NCI-H510A (cell line): Measurements from ENCODE around the gene ZNF148.
A peak's percentile ranks its signal among the peaks of the same experiment; 100 is the strongest.
"Not testable (repeated sequence)": the region's sequence is repeated elsewhere in the genome, so short reads cannot be mapped to it uniquely, and the experiment has no call there.

Experiments used
- DNase-seq: peaks from one replicate; lab custom pipeline; 2025; lab: John Stamatoyannopoulos, UW

ZNF148 gene, protein sequence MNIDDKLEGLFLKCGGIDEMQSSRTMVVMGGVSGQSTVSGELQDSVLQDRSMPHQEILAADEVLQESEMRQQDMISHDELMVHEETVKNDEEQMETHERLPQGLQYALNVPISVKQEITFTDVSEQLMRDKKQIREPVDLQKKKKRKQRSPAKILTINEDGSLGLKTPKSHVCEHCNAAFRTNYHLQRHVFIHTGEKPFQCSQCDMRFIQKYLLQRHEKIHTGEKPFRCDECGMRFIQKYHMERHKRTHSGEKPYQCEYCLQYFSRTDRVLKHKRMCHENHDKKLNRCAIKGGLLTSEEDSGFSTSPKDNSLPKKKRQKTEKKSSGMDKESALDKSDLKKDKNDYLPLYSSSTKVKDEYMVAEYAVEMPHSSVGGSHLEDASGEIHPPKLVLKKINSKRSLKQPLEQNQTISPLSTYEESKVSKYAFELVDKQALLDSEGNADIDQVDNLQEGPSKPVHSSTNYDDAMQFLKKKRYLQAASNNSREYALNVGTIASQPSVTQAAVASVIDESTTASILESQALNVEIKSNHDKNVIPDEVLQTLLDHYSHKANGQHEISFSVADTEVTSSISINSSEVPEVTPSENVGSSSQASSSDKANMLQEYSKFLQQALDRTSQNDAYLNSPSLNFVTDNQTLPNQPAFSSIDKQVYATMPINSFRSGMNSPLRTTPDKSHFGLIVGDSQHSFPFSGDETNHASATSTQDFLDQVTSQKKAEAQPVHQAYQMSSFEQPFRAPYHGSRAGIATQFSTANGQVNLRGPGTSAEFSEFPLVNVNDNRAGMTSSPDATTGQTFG

DNA sequence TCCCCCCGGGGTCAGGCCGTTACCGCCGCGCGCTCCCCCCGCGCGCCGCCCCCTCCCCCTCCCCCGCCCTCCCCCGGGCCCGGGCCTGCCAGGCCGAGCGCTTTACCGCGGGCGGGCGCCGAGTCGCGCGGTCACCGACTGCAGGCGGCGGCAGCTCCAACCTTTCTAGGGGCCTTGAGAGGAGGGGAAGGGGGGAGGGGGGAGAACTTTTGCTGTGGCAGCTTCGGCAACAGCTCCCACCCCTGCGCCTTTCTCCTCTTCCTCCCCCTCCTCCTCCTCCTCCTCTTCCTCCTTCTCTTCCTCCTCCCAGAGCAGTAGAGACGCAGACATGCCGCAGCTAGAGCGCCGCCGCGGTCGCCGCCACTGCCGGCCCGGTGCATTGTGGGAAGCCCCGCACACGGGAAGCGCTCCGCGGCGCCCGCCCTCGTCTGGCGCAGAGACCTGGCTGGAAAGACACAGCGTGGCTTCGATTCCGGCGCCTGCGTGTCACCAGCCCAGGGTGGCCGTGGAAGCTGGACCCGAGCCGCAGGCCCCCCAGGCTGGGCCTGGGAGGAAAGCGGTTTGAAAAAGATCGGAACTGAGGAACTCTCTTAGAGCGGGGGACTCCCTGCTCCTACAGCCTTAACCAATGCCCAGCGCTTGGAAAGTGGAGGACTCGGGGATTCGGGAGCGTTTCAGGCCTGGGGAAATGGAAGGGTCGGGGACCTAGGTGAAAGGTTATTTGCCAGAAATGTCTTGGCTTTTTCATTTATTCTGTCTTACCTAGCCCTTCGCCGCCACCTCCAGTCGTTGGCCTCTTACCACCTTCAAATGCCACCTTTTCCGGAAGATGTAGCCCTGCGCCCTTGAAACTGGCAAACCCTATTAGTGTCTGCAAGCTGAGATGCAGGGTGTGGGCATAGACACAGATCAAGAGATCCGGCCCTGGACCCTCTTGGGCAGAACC, at the start of gene ZNF148:
ZNF148 (minus strand) TSS at position 330 of the 946 bp plus-strand sequence. CDS start 61,685 bp downstream, outside the sequence.
- peak; percentile 71 for DNase-seq

DNA sequence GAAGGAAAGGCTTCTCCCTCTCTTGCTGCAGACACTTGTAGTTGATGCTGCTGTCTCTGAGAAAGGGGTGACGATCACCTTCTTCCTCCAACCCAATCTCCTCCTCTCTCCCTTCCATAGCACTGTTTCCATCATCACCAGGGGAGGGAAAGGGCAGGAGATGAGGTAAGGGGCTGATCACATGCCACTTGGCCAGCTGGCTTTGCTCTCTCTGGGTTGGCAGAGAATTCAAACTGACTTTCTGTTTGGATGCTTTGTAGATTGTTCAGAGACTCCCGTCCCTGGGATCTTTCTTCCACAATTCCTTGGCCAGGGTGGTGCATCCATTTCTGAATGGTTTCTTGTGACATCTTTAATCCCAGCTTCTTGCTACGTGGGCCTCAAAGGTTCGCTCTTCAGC, 43.2 kb upstream of the ZNF148 start:
- no peak for DNase-seq

DNA sequence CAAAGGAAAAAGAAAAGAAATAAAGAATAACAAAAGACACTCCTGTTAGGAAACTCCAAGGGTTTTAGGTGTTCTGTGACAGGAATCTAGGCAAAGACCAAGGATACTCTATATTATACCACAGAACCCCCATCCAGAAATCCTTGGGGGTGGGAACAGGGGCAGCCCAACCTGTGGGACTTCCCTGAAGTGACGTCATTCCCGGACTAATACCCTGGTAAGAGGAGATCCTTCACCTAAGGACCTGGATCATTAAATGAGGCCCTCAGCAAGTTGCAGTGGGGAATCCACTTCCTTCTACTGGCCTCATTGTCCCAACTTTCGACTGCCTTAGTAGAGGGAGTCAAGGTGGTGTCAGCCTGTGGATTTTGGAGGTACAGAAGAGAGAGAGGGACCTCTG, 41.1 kb upstream of the ZNF148 start:
- no peak for DNase-seq

DNA sequence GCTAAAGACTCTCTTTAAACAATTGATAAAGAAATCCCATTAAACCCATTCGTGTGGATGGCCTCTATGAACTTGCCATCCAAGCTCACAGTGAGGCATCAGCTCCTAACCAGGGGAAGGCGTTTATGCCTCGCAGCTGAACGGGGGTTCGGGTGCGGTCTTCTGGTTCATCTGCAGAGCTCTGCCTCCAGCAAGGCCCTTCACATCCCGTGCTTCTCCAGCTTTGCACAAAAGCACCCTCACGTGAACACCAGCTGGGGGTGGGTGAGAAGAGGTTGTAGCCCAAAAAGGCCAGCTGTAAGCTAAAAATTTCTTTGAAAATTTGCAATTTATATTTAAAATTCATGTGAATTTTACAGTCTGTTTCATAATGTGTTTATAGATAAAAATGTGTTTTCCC, 39.5 kb upstream of the ZNF148 start:
- DNase-seq: no peak

DNA sequence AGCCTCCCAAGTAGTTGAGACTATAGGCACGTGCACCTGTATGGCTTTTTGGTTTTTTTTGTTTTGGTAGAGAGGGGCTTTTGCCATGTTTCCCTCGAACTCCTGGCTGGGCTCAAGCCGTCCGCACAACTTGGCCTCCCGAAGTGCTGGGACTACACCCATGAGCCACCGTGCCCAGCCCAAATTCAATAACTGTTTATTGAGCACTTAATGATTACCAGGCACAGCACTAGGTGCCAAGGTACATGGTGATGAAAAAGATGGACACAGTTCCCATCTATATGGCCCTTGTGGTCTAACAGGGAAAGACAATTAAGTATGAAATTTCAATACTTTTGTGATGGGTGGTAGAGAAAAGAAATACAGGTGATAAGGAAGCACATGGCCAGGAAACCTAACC, 35.8 kb upstream of the ZNF148 start:
- no peak for DNase-seq

DNA sequence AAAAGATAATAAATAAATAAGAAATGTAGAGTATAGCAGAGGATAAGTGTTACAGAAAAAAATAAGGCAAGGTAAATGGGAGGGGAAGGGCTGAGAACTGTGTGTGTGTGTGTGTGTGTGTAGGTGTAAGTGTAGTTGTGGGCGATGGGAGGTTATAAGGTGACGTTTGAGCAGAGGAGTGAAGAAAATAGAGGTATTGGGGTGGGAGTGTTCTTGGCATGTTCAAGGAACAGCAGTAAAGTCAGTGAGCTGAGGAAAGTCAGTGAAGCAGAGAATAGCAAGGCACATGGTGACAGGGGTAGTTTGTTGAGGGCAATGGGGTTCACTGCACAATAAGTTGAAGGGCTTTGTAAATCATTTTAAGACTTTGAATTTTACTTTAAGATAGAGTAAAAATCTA, 30.9 kb upstream of the ZNF148 start:
- DNase-seq: no peak

DNA sequence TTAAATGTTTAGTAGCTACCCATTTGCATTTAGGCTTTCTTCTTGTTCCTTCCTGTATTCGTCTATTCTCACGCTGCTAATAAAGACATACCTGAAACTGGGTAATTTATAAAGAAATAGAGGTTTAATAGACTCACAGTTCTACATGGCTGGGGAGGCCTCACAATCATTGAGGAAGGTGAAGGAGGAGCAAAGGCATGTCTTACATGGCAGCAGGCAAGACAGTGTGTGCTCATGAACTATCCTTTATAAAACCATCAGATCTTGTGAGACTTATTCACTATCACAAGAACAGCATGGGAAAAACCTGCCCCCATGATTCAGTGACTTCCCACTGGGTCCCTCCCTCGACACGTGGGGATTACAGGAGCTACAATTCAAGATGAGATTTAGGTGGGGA, 30.4 kb upstream of the ZNF148 start:
- not testable (repeated sequence) for DNase-seq

DNA sequence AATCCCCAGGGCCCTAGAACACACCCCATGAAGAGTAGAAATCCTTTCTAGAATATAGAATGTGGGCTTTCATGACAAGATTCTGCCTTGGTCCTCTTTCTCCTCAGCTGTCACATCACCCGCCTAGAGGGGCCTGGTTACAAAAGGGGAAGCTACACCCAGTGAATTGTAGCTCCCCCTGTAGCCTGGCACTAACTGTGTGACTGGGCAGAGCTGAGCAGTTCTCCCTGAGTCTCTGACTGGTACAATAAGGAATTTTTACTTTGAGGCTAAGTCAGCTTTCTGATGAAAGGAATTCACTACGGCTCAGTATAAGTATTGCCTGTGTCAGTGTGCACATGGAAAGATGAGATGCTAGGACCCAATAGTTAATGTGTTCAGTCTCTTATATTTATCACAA, 28.7 kb upstream of the ZNF148 start:
- no peak for DNase-seq

DNA sequence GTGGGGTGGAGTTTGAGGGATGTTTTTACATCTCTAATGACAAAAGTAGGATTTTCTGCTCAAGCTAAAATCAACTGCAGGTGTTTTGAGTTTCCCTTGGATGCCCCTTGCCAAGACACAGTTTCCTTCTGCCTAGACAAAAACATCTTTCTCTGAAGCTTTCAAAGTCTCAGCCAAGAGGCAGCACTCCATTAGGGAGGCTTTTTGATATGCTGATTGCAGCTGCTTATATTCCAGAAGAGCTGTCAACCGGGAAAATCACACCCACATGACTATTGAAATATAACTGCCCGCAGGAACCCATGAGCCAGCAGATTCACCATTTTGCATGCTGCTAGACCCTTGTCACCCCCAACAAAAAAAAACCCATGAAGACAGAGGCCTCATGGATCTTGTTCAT, 27.5 kb upstream of the ZNF148 start:
- DNase-seq: no peak

DNA sequence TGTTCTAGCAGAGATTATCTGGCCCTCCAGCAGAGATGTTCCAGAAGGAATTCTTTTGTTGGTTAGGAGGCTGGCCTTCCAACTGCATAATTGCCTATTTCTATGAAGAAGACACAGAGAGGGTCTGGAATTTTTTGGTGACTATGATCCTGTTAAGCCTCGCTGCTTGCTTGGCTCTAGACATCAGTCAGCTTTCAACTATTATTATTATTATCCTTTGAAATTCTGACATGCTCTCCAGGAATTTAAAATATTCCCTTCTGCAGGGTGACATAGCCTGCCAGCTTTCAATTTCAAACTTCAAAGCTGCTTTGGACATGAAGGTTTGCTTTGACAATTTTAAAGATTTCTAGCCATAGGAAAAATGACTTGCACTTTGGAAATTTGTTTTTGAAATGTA, 26.3 kb upstream of the ZNF148 start:
- DNase-seq: no peak

DNA sequence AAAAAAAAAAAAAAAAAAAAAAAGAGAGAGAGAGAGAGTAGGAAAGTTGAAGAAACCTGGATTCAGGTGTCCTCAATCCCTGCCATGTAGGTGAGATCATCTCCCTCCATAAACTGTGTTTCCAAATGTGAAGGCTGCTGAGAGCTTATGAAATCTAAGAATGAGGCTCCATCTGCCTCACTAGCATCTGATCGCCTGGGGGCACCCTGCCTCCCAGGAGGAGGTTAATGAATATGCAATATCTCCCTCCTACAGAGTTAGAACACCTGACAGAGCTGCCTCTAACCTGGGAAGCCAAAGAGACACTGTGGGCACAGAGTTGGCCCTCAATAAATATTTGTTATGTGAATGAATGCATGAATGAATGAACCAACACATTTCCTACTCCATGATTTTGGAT, 23.8 kb upstream of the ZNF148 start:
- DNase-seq: no peak

DNA sequence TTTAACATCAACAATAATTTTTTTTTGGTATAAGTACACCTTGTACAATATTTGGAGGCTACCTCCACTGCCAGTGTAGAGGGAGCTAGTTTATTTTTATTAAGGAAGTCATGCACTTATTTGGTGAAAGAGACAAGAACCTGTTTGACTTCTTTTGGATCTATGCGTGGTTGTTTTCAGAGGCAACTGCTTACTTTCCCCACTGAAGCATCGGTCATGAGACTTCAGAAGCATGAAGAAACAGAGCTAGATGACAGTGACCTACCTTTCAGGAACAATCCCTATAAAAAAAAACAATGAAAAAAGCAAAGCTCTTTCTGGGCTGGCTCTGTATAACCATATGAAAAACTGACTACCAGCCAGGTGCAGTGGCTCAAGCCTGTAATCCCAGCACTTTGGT, 20.0 kb upstream of the ZNF148 start:
- DNase-seq: no peak

DNA sequence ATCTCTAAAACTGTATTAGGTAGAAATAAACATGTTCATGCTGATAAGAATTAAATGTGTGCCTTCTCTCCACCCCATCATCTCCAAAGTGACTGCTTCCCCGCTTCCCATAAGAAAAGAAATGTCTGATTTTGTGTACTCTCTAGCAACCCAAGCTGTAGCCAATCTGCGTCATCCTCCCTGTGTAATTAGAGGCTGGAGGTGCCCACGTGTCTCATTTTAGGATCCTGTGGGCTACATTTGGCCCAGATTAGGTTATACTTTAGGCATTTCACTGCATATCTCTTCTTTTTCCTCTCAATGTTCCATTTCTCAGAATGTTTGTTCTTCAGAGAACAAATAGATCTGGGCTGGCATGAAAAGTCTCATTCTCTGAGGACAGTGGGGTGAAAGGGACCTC, 19.3 kb upstream of the ZNF148 start:
- DNase-seq: no peak

DNA sequence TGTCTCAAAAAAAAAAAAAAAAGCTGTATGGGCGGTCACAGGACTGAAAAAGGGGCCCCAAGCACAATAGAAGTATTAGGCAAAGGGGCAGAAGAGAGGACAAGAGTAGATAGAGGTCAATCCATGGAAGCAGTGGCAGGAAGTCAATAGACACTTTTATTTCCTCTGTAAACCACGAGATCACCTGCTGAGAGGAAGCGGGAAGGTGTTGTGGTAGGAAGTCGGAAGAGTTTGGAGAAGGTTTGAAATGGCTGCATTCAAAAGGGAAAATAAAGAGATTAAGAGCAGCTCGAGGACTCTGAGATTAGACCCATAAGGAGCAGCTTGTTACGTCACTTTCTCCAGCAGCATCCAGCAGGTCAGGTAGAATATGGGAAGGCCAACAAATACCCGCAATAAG, 14.2 kb upstream of the ZNF148 start:
- DNase-seq: no peak

DNA sequence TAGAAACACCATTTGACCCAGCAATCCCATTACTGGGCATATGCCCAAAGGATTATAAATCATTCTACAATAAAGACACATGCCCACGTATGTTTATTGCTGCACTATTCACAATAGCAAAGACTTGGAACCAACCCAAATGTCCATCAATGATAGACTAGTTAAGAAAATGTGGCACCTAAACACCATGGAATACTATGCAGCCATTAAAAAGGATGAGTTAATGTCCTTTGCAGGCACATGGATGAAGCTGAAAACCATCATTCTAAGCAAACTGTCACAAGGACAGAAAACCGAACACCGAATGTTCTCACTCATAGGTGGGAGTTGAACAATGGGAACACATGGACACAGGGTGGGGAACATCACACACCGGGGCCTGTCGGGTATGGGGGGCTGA, 13.2 kb upstream of the ZNF148 start:
- DNase-seq: not testable (repeated sequence)

DNA sequence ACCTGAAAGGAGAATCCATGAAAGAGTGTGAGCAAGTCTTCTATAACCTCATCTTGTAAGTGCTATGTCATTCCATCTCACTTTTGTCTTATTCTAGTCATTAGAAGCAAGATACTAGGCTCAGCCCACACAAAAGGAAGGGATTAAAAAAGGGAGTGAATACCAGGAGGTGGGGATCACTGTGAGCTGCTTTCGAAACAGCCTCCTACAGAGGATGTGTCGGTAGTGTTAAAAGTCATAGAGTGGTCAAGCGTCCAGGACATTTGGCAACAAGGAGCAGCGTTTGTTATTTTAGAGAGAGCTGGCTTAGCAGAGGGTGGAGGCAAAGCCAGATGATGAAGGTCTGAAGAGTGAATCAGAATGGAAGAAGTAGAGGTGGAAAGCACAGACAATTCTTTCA, 11.7 kb upstream of the ZNF148 start:
- DNase-seq: no peak

DNA sequence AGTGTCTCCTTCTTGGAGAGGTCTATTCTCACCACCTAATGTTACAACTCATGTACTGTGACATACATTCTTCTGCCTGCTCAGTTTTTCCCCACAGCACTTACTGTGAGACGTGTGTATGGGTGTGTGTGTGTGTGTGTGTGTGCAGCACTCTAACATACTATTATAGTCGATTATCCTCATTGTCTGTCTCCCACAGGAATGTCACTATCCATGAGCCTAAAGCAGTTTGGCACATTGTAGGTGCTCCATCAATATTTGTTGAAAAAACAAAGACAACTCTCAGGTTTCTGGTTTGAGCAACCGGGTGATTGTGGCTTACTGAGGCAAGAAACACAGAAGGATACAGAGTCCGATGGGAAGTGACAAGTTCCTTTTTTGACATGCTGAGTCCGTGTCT, 8.6 kb upstream of the ZNF148 start:
- DNase-seq: no peak

DNA sequence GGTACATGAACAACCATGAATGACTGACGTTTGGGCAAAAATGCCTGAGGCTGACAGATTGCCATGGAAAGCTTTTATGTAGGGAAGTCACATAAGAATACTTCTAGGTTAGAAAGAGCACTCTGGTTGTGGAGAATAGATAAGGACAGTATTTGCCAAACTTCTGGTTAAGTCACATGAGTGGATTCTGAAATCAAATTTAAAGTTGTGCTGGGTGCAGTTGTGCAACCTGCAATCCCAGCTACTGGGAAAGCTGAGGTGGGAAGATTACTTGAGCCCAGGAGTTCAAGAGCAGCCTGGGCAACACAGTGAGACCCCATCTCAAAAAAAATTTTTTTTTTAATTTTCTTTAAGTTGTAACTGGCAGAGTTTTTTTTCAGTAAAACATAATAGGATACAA, 7.2 kb upstream of the ZNF148 start:
- no peak for DNase-seq

DNA sequence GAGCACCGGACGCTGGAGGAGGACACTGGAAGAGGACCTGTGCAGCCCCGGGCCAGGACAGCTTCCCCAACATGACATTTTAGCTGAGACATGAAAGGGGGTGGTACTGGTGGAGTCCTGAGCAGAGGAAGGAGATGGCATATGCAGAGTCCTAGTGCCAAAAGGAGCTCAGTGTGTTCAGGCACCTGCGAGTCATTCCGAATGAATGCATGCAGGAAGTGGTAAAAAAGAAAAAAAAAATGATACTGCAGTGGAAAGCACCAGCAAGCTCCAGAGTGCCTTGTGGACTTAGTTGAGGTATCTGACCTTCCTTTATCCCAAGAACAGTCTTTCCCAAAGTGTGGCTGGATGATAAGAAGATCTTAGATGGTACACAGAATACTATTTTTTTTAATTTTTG, 6.6 kb upstream of the ZNF148 start:
- no peak for DNase-seq

DNA sequence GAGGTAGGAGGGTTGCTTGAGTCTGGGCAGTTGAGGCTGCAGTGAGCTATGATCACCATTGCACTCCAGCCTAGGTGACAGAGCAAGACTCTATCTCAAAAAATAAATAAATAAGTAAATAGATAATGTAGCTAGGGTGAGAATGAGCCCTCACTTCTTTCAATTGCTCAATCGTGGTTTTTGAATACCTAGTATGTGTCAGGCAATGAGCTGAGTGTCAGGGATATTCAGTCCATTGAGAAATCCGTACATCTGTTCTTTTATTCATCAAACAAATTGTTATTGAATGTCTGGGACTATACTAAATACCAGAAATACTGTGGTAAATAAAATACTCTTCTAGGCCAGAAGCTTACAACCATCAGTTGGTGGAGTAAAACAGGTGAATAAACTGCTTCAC, 6.2 kb upstream of the ZNF148 start:
- DNase-seq: no peak

DNA sequence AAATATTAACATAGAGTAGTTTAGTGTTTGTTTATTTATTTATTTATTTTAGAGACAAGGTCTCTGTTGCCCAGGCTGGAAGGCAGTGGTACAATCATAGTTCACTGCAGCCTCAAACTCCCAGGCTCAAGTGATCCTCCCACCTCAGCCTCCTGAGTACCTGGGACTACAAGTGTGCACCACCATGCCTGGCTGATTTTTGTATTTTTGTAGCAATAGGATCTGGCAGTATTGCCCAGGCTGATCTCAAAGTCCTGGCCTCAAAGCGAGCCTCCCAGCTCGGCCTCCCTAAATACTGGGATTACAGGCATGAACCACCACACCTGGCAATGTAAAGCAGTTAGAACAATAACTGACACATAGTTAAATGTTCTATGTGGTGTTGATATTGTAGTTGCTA, 4.4 kb upstream of the ZNF148 start:
- no peak for DNase-seq

DNA sequence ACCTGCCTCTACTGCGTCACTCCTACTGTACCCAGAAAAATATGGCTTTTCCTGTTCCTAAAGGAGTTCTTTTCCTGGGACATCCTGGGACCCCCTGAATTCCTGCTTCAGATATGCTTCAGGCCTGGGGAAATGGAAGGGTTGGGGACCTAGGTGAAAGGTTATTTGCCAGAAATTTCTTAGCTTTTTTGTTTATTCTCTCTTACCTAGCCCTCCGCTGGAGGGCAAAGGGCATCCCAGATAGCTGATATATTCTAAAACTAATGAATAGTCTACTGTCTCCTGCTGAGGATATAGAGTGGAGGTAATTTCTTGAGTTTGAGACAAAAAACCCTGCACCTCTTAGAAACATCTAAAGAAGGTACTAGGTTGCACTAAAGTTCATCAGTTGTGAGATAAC, 3.6 kb upstream of the ZNF148 start:
- no peak for DNase-seq
